ENCODE measurements around the gene OR1E2. TPM values are rescaled to one million over a fixed set of nuclear protein-coding genes. Genes with fewer than 3 reads are reported as not detected.

The OR1E2 gene
- total RNA-seq, 1 experiment from 2014 or later, result not detected

DNA sequence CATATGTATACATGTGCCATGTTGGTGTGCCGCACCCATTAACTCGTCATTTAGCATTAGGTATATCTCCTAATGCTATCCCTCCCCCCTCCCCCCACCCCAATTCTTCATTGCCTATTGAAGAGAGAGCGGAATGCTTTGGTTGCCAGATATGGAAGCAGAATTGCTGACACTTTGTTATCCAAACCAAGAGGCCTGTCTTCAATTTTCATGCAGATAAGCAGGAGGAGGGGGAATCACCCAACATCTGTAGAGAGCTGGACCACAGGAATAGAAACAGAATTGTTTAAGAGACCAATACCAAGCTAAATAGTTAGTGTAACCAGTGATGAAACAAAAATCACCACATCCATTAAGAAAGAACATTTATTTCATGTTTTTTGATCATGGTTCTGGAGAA, 49.2 kb upstream of the OR1E2 start:
- Mint-ChIP-seq H3K4me3 (peak overlapping the region; percentile 26 to 38; a peak in 2 of 5 replicates), H3K36me3 (ENCODE audit: insufficient read depth in 1 of 3, low read depth in 3 of 3) (no peaks in the 10 kb centered on the region), H3K27me3 (ENCODE audit: low read depth) (no peaks in the 10 kb centered on the region; the same call in 1 of the 2 replicates), H3K9me3 (no peaks in the 10 kb centered on the region), H3K27ac (no peak overlapping the region; a peak in 1 of 7 replicates), H3K4me1 (peaks cover 41 to 51% of the 10 kb centered on the region in 2 experiments)
- H3T11ph ChIP-seq (ENCODE audit: low read length), result no peak overlapping the region
- H3K9me3 ChIP-seq (ENCODE audit: control insufficient read depth, low read depth, low read length), result no peaks in the 10 kb centered on the region
- no peak overlapping the region for H2BK12ac ChIP-seq (ENCODE audit: insufficient read length, low read depth, low read length)
- no peak overlapping the region for H3K23ac ChIP-seq (ENCODE audit: insufficient read length, low read depth, low read length)
- no peaks in the 10 kb centered on the region for H3K27me3 ChIP-seq (ENCODE audit: insufficient read depth, low read length)
- H3K56ac ChIP-seq (ENCODE audit: insufficient read length, low read depth, low read length), result no peak overlapping the region
- H3K9ac ChIP-seq (ENCODE audit: extremely low read depth, insufficient read length, low read length), result no peak overlapping the region
- no peak overlapping the region for H3K18ac ChIP-seq (ENCODE audit: insufficient read length, low read depth, low read length)
- H3K27ac ChIP-seq (ENCODE audit: insufficient read length, low read depth, low read length), result no peak overlapping the region
- no peak overlapping the region for H2BK120ac ChIP-seq (ENCODE audit: low read depth, low read length, poor library complexity, severe bottlenecking)
- H2BK5ac ChIP-seq (ENCODE audit: insufficient read length, low read length), result no peak overlapping the region
- no peak overlapping the region for H4K8ac ChIP-seq (replicated peaks; ENCODE audit: insufficient read length, low read depth, low read length)
- TF ChIP-seq, protein P1, sequence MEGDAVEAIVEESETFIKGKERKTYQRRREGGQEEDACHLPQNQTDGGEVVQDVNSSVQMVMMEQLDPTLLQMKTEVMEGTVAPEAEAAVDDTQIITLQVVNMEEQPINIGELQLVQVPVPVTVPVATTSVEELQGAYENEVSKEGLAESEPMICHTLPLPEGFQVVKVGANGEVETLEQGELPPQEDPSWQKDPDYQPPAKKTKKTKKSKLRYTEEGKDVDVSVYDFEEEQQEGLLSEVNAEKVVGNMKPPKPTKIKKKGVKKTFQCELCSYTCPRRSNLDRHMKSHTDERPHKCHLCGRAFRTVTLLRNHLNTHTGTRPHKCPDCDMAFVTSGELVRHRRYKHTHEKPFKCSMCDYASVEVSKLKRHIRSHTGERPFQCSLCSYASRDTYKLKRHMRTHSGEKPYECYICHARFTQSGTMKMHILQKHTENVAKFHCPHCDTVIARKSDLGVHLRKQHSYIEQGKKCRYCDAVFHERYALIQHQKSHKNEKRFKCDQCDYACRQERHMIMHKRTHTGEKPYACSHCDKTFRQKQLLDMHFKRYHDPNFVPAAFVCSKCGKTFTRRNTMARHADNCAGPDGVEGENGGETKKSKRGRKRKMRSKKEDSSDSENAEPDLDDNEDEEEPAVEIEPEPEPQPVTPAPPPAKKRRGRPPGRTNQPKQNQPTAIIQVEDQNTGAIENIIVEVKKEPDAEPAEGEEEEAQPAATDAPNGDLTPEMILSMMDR (conservative IDR thresholded peaks at IDR 0.05), result no peak
- no peak overlapping the region for H4K91ac ChIP-seq (ENCODE audit: insufficient read length, low read depth, low read length)
- H4K20me1 ChIP-seq (ENCODE audit: control insufficient read depth, insufficient read depth, insufficient read length), result no peaks in the 10 kb centered on the region
- H3K23me2 ChIP-seq (ENCODE audit: insufficient read length, low read depth, low read length, poor library complexity, severe bottlenecking), result no peaks in the 10 kb centered on the region
- H4K5ac ChIP-seq (ENCODE audit: insufficient read length, low read depth, low read length), result no peak overlapping the region
- WGBS (ENCODE audit: extremely low coverage, insufficient read length, low lambda C conversion rate), result no CpG with 5 or more reads among the region's 3 CpGs
- H2BK20ac ChIP-seq (ENCODE audit: low read depth, low read length, poor library complexity, severe bottlenecking), result no peak overlapping the region
- no peak overlapping the region for H2AK5ac ChIP-seq (ENCODE audit: insufficient read length, low read length)
- DNase-seq, result peak; percentile 43
- H2AFZ ChIP-seq (ENCODE audit: low read length), result no peak overlapping the region
- H3K4ac ChIP-seq (ENCODE audit: low read depth, low read length), result no peak overlapping the region
- H3K14ac ChIP-seq (ENCODE audit: insufficient read depth, low read length), result no peak overlapping the region
- peak overlapping the region; percentile 52 for H3K4me2 ChIP-seq (ENCODE audit: insufficient read depth, insufficient read length, low read length)
- H3K79me1 ChIP-seq (ENCODE audit: insufficient read depth, low read depth, low read length, poor library complexity, severe bottlenecking), result no peaks in the 10 kb centered on the region
- H3K79me2 ChIP-seq (ENCODE audit: insufficient read depth, low read length), result no peaks in the 10 kb centered on the region
- H3K4me1 ChIP-seq (ENCODE audit: insufficient read depth, low read length), result peaks cover 7% of the 10 kb centered on the region; the same call in 1 of the 2 replicates
- no peak overlapping the region for H2BK15ac ChIP-seq (ENCODE audit: low read depth, low read length)
